Measurements from ENCODE around the gene MC1R.
A peak's percentile ranks its signal among the peaks of the same experiment; 100 is the strongest.
"Not testable (repeated sequence)": the region's sequence is repeated elsewhere in the genome, so short reads cannot be mapped to it uniquely, and the experiment has no call there.

Gene MC1R

GRCh38 chr16:89914642-89915285 is 3.9 kb upstream of the MC1R start:
- DNase-seq (ENCODE audit: low read depth), result not testable (repeated sequence)

GRCh38 chr16:89915303-89916232 is 3.1 kb upstream of the MC1R start:
- DNase-seq (ENCODE audit: low read depth), result no peak

- peak; percentile 66 for DNase-seq (ENCODE audit: low read depth)
These were observed 749 bp upstream of the MC1R start for GRCh38 chr16:89917773-89918452.

- DNase-seq (ENCODE audit: low read depth), result no peak
These were observed 1.1 kb downstream of the MC1R start for GRCh38 chr16:89919535-89920406.

- DNase-seq (ENCODE audit: low read depth), result peak; percentile 50
These were observed 2.1 kb downstream of the MC1R start for GRCh38 chr16:89920723-89921122.

GRCh38 chr16:89921131-89921701 is 2.6 kb downstream of the MC1R start:
- no peak for DNase-seq (ENCODE audit: low read depth)

- DNase-seq (ENCODE audit: low read depth), result peak; percentile 97
These were observed 3.2 kb downstream of the MC1R start for GRCh38 chr16:89921702-89922476.

- DNase-seq (ENCODE audit: low read depth), result peak; percentile 95
These were observed 3.8 kb downstream of the MC1R start for GRCh38 chr16:89922477-89922883.

- DNase-seq (ENCODE audit: low read depth), result peak; percentile 84
These were observed 4.4 kb downstream of the MC1R start, which contains the start of gene TUBB3 for GRCh38 chr16:89922884-89923639. TSS of gene TUBB3 (plus strand) at chr16:89923342. CDS start at chr16:89923402, 60 bp downstream.

GRCh38 chr16:89923640-89924296 is 5.1 kb downstream of the MC1R start:
- DNase-seq (ENCODE audit: low read depth), result no peak

GRCh38 chr16:89924297-89924924 is 5.7 kb downstream of the MC1R start:
- peak; percentile 44 for DNase-seq (ENCODE audit: low read depth)

- no peak for DNase-seq (ENCODE audit: low read depth)
These were observed 6.3 kb downstream of the MC1R start for GRCh38 chr16:89924925-89925307.

- peak; percentile 24 for DNase-seq (ENCODE audit: low read depth)
These were observed 7.0 kb downstream of the MC1R start for GRCh38 chr16:89925596-89926079.

GRCh38 chr16:89931305-89931896 is 12.7 kb downstream of the MC1R start:
- DNase-seq (ENCODE audit: low read depth), result no peak

- no peak for DNase-seq (ENCODE audit: low read depth)
These were observed 13.3 kb downstream of the MC1R start for GRCh38 chr16:89931964-89932363.

- not testable (repeated sequence) for DNase-seq (ENCODE audit: low read depth)
These were observed 15.4 kb downstream of the MC1R start for GRCh38 chr16:89934019-89934418.

GRCh38 chr16:89934611-89935553 is 16.2 kb downstream of the MC1R start:
- DNase-seq (ENCODE audit: low read depth), result no peak
